NCI-H82 (cell line): ENCODE measurements around the gene KNL1.
A peak's percentile ranks its signal among the peaks of the same experiment; 100 is the strongest.
"Not testable (repeated sequence)": the region's sequence is repeated elsewhere in the genome, so short reads cannot be mapped to it uniquely, and the experiment has no call there.

ENCODE experiments used
- DNase-seq: peaks from one replicate; lab custom pipeline; 2025; lab: John Stamatoyannopoulos, UW

Gene KNL1

GRCh38 chr15:40593588-40594428 is at the start of gene KNL1:
Gene KNL1, plus strand, starts transcription at chr15:40594249. Its CDS starts 8,683 bp downstream, at chr15:40602932.
- peak; percentile 97 for DNase-seq

GRCh38 chr15:40545457-40545856 is 48.6 kb upstream of the KNL1 start:
- no peak for DNase-seq

- no peak for DNase-seq
Observed at GRCh38 chr15:40548610-40549009, 45.4 kb upstream of the KNL1 start.

GRCh38 chr15:40549894-40550293 is 44.2 kb upstream of the KNL1 start:
- no peak for DNase-seq

GRCh38 chr15:40550341-40551037 is 43.6 kb upstream of the KNL1 start:
- no peak for DNase-seq

GRCh38 chr15:40554161-40554525 is 39.9 kb upstream of the KNL1 start:
- no peak for DNase-seq

GRCh38 chr15:40555876-40556275 is 38.2 kb upstream of the KNL1 start:
- DNase-seq = no peak

GRCh38 chr15:40558952-40559742 is 34.9 kb upstream of the KNL1 start:
- DNase-seq = no peak

- DNase-seq = no peak
Observed at GRCh38 chr15:40562691-40563090, 31.4 kb upstream of the KNL1 start.

GRCh38 chr15:40563426-40563825 is 30.6 kb upstream of the KNL1 start:
- no peak for DNase-seq

- DNase-seq = peak; percentile 100
Observed at GRCh38 chr15:40564591-40565332, 29.3 kb upstream of the KNL1 start, which contains the start of gene CCDC32. Gene CCDC32, minus strand, starts transcription at chr15:40565042. Its CDS starts 2,027 bp downstream, at chr15:40563015.

GRCh38 chr15:40565333-40566238 is 28.5 kb upstream of the KNL1 start:
- no peak for DNase-seq

GRCh38 chr15:40567111-40567510 is 26.9 kb upstream of the KNL1 start:
- peak; percentile 59 for DNase-seq

GRCh38 chr15:40569129-40569953 is 24.7 kb upstream of the KNL1 start, which contains the start of gene RPUSD2:
Gene RPUSD2, plus strand, starts transcription at chr15:40569299. Its CDS starts 39 bp downstream, at chr15:40569338.
- peak; percentile 98 for DNase-seq

- DNase-seq = no peak
Observed at GRCh38 chr15:40575113-40575512, 18.9 kb upstream of the KNL1 start.

- DNase-seq = not testable (repeated sequence)
Observed at GRCh38 chr15:40576914-40577313, 17.1 kb upstream of the KNL1 start.

- DNase-seq = no peak
Observed at GRCh38 chr15:40578892-40579291, 15.2 kb upstream of the KNL1 start.

- DNase-seq = not testable (repeated sequence)
Observed at GRCh38 chr15:40581796-40582195, 12.3 kb upstream of the KNL1 start.

GRCh38 chr15:40582726-40583246 is 11.3 kb upstream of the KNL1 start:
- no peak for DNase-seq
